ENCODE data around the gene PABPC1L.
"Not testable (repeated sequence)": the region's sequence is repeated elsewhere in the genome, so short reads cannot be mapped to it uniquely, and the experiment has no call there.

PABPC1L gene

GRCh38 chr20:44909872-44910689, at the start of gene PABPC1L:
PABPC1L (plus strand) TSS chr20:44910060; CDS start chr20:44910144, 84 bp downstream.
- H3K27ac ChIP-seq: peak within 1 kb of the TSS; percentile 71
- TF ChIP-seq ZFX (IDR thresholded peaks at IDR 0.05) (0 out of 2 replicates have a peak, but pooled peaks have one; percentile 25), CTCF (conservative IDR thresholded peaks at IDR 0.05) (no peak)

DNA sequence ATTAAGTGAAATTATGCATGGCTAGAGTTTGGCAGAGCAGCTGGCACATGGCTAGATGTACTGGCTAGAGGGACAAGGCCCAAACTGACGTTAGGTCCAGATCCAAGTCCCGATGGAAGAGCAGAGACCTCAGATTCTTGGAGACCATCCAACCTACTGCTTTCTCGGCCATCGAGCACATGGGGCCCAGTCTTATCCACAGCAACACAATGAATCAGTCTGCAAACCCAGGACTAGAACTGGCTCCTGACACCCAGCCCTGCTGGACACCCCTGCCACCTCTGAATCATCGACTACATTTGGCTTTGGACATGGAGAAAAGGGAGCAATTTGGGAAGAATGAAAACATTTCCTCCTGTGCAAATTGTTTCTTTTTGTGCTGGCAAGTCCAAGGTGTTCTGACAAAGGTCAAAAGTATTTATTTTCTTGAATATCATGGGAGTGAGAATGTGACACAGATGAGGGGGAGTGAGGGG, 48.3 kb upstream of the PABPC1L start:
- H3K27ac ChIP-seq: no peak overlapping the region
- no peak for TF ChIP-seq CTCF (conservative IDR thresholded peaks at IDR 0.05)

- no peak overlapping the region for H3K27ac ChIP-seq
- TF ChIP-seq CTCF (conservative IDR thresholded peaks at IDR 0.05) (no peak), ZFX (IDR thresholded peaks at IDR 0.05) (no peak)
Measured at GRCh38 chr20:44862286-44862685, 47.6 kb upstream of the PABPC1L start.

DNA sequence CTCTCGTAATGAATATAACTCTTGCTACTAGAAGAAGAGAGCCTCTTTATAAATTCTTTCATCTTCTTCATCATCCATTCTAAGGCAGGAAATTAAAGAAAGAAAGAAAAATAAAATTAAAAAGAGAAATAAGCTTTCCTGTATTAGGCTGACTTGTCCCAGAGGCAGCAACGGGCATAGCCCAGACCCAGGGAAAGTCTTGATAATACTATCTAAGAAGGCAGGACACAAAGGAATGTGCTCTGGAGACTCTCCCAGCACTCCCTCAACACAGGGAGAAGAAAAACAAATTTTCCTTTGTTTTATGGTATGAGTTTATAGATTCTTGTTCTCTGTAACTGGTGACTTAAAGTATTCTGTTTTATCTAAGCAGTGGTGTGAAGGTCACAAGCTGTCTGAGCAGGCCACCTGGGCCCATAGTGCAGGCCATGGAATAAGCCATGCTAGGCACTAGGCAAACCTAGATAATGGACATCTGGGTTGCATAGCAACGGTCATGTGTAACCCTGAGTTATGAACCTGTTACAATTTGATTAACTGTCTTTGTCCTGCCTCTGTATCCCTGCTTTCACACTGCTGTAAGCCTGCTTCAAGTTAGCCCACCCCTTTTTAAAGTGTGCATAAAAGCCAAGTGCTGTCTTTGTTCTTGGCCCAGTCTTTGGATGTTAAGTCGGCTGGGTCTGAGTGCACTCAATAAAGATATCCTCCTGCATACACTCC, 46.3 kb upstream of the PABPC1L start:
- not testable (repeated sequence) for H3K27ac ChIP-seq

DNA sequence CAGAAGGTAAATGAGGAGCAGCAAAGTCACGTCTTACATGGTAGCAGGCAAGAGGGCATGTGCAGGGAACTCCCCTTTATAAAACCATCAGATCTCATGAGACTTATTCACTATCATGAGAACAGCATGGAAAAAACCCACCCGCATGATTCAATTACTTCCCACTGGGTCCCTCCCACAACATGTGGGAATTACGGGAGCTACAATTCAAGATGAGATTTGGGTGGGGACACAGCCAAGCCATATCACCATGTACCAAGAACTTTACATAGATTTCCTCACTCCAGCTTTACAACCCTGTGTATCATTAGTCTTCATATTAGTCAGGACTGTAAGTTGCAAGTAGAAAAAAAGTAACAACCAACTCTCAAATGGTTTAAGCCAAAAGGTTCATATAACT, 45.4 kb upstream of the PABPC1L start:
- not testable (repeated sequence) for H3K27ac ChIP-seq

GRCh38 chr20:44866703-44867335, 43.0 kb upstream of the PABPC1L start:
- TF ChIP-seq CTCF (conservative IDR thresholded peaks at IDR 0.05) (no peak), ZFX (IDR thresholded peaks at IDR 0.05) (no peak)

DNA sequence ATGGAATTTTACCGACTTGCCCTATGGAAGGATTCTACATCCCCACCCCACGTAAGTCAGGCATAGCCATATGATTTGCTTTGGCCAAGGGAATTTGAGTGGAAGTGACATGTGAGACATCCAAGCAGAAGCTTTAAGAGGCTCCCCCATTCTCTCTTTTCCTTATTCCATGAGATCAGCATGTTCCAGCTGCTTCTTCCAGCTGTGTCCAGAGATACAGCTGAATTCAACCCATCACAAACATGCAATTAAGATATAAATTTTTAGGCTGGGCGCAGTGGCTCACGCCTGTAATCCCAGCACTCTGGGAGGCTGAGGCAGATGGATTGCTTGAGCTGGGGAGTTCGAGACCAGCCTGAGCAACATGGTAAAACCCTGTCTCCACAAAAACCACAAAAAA, 40.4 kb upstream of the PABPC1L start:
- no peak overlapping the region for H3K27ac ChIP-seq
- no peak for TF ChIP-seq CTCF (conservative IDR thresholded peaks at IDR 0.05)
- no peak for TF ChIP-seq ZFX (IDR thresholded peaks at IDR 0.05)

More at GRCh38 chr20:44866703-44867335, 43.0 kb upstream of the PABPC1L start:
- H3K27ac ChIP-seq: no peak overlapping the region

DNA sequence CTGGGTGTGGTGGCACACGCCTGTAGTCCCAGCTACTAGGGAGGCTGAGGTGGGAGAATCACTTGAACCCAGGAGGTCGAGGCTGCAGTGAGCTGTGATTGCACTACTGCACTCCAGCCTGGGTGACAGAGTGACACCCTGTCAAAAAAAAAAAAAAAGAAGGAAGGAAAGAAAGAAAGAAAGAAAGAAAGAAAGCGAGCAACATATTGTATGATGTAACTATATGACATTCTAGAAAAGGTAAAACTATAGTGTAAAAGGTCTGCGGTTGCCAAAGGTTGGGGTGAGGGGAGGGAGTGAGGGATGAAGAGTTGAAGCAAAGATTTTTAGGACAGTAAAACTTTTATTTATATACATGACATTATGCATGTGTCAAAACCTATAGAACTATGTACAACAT, 27.5 kb upstream of the PABPC1L start:
- not testable (repeated sequence) for H3K27ac ChIP-seq

Data from C4-2B (cell line).